Skin epidermis (tissue), 12 donors: ENCODE data around the gene OCIAD1.
"Not testable (repeated sequence)": the region's sequence is repeated elsewhere in the genome, so short reads cannot be mapped to it uniquely, and the experiment has no call there.

Source experiments
- H3K27ac ChIP-seq, 21 experiments: fragments of 200-600 bp; sonication (generic) in 11 of 21; one replicate each; pipeline ENCODE4 v1.5.0; 2020; ENCODE audit warnings: mild to moderate bottlenecking in 3 of 21, inconsistent platforms in 2 of 21, moderate library complexity in 2 of 21
- H3K4me3 ChIP-seq, 7 experiments: fragments of 200-600 bp; sonication (generic) in 2 of 7; one replicate each; pipeline ENCODE4 v1.5.0; 2020; ENCODE audit warnings: inconsistent platforms in 2 of 7, mild to moderate bottlenecking in 2 of 7, moderate library complexity in 1 of 7

Gene OCIAD1

DNA sequence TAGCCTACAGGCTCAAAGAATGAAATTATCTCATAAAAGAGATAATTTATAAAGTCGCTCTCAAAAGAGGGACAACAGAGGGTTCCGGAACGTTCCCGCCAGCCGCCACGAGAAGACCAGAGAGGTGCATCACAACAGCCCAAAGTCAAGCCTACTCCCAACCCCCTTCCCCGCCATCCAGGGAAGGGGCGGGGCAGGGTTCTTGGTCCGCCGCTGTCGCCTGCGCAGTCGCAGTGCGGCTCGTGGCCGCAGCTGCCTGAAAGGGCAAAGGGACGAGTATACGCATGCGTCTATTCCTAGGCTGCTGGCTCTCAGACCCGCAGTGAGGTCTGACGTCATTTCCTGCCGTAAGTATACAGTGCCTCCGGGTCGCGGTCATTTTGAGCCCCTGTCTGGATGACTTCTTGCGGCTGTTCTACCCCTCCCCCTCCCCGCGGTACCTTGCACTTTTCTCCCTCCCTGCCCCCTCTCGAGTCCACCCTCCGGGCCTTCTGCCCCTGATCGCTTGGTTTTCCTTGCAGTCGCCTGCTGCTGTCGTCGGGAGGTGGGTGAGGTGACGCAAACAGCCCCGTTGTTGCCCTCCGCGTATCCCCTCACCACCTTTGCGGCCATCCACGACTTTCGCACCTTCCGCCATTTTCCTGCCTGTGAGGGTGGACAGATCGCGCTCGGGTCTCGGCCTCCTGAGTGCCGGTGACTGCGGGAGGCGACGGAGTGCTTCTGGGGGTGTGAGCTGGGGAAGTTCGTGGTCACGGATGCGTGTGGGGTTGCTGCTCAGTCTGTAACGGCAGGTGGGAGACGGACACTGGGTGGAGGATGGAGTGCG lies at the start of gene OCIAD1:
OCIAD1 (plus strand) TSS at position 383 of the 826 bp plus-strand sequence. CDS start 1,537 bp downstream, outside the sequence.
- H3K4me3 ChIP-seq: peak within 1 kb of the TSS; percentile 64 to 97 (median 71)
- H3K27ac ChIP-seq: peak within 1 kb of the TSS; percentile 77 to 98 (median 94)

DNA sequence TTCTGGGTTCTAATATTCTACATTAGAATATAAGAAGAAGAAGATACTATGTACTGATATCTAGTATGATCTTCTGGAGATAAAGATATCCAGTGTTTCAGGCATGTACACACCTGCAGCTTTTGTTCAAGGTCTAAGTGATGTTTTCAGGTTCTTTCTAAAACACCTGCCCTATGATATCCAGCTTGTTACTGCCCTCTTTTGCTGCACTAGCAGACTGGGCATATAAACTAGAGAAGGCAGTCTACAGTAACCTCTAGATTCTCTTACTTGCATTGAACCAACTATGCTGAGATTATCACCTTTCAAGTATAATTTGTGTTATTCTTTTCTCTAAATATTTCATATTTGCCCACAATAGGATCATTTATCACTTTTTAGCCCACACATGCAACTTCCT lies 48.9 kb upstream of the OCIAD1 start:
- H3K27ac ChIP-seq: no peak overlapping the region
- H3K4me3 ChIP-seq: no peak overlapping the region

GRCh38 chr4:48785302-48785701 lies 45.6 kb upstream of the OCIAD1 start:
- Histone ChIP-seq H3K27ac (no peak overlapping the region), H3K4me3 (no peak overlapping the region)

- Histone ChIP-seq H3K27ac (no peak overlapping the region), H3K4me3 (no peak overlapping the region)
Observed at GRCh38 chr4:48786549-48786948, 44.3 kb upstream of the OCIAD1 start.

DNA sequence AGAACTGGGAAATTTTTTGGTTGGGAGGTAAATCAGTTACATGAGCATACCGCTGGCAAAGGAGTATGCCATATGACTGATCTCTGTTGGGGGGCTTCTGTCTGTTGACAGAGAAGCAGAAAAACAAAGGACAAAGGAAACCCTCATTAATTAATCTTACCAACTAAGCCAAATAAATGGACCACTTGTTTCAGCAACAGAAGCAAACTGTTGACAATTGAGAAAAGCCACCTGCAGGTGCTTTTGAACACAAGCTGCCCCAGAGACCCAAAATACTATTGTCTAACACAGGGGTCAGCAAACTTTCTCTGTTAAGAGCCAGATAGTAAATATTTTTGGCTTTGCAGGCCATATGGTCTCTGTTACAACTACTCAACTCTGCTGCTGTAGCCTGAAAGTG lies 43.8 kb upstream of the OCIAD1 start:
- Histone ChIP-seq H3K4me3 (no peak overlapping the region), H3K27ac (no peak overlapping the region)

- H3K4me3 ChIP-seq: no peak overlapping the region
- H3K27ac ChIP-seq: no peak overlapping the region
Observed at GRCh38 chr4:48790561-48790960, 40.3 kb upstream of the OCIAD1 start.

GRCh38 chr4:48791313-48791712 lies 39.6 kb upstream of the OCIAD1 start:
- no peak overlapping the region for H3K27ac ChIP-seq
- H3K4me3 ChIP-seq: no peak overlapping the region

- H3K4me3 ChIP-seq: no peak overlapping the region
- H3K27ac ChIP-seq: no peak overlapping the region
Observed at GRCh38 chr4:48792348-48793006, 38.4 kb upstream of the OCIAD1 start.

GRCh38 chr4:48795108-48795507 lies 35.8 kb upstream of the OCIAD1 start:
- no peak overlapping the region for H3K27ac ChIP-seq
- H3K4me3 ChIP-seq: no peak overlapping the region

DNA sequence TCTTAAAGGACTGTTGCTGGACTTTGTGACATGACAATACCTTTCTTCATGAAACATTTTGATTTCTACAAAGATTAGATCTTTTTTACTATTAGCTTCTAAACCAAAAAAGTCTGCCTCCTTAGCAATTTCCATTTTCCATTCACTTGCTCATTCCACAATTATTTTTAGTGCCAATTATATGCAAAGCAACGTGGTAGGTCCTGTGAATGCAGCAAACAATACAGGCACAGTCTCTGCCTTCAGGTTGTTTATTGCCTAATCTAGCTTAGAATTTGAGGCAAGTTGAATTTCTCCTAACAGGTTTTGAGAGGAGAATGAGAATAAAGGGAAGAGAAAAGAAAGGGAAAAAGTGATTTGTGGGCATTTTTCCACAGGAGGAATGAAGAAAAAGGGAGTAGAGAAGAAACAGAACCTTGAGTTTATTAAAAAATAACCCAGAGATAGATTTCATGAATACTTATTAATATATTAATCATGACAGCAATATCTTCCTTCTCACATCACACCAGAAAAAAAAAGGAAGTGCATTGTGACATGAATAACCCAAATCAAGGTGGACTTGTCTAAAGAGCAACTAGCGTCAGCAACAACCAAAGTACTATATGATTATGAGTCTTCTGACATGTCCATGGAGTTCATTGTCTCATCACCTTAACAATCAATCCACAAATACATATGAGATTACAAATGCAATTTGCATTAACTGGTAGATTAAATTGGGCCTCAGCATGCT lies 34.5 kb upstream of the OCIAD1 start:
- Histone ChIP-seq H3K4me3 (no peak overlapping the region), H3K27ac (no peak overlapping the region)

DNA sequence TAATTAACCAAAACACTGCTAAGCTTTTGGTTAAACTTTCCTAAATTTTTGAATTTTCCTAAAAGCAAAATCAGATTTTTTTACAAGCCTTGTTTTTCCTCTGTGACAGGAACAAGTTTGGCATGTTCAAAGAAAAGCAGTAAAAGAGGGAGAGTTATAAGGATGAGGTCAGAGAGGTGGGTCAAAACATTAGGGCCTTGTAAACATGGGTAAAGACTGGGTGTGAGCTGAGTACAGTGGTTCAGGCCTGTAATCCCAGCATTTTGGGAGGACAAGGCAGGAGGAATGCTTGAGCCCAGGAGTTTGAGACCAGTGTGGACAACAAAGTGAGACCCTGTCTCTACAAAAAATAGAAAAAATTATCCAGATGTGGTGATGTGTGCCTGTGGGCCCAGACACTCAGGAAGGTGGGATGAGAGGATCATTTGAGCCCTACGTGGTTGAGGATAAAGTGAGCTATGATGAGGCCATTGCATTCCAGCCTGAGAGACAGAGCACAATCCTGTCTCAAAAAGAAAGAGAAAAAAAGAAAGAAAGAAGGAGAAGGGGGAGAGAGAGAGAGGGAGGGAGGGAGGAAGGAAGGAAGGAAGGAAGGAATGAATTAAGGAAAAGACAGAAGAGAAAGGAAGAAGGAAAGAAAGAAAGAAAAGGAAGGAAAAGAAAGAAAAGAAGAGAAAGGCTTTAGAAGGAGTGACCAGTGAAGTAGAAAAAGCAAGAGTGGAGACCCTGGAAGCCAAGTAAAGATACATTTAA lies 33.8 kb upstream of the OCIAD1 start:
- H3K4me3 ChIP-seq: no peak overlapping the region
- H3K27ac ChIP-seq: no peak overlapping the region

DNA sequence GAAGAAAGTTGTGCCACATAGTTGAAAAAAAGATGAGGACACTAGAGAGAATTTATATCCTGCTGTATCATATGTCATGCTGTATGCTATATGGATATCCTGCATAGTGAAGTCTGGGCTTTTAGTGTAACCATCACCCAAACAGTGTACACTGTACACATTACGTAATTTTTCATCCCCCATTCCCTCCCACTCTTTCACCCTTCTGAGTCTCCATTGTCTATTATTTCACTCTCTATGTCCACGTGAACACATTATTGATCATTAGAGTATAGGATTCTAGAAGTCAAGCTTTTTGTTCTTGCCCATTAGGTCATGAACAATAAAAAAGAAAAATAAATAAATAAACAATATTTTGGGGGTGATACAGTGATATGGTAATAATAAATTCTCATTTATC lies 32.8 kb upstream of the OCIAD1 start:
- Histone ChIP-seq H3K27ac (no peak overlapping the region), H3K4me3 (no peak overlapping the region)

DNA sequence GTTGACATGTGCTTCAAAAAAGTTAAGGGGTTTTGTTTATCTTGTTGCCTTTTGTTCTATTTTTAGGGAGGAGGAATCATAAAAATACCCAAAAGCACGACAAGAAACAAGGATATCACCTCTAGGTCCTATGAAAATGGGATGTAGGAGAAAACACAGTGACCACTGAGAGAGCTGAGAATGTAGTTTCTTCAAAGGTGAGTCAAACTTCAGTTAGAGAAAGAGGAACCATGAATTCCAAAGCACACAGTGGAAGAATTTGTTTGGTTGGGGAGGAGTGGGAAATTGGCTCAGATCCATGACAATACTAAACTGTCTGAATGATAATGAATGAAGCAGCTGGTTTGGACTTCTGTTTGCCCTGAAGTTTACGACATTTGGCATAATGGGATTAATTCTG lies 31.7 kb upstream of the OCIAD1 start:
- no peak overlapping the region for H3K27ac ChIP-seq
- H3K4me3 ChIP-seq: no peak overlapping the region

GRCh38 chr4:48800155-48800554 lies 30.7 kb upstream of the OCIAD1 start:
- H3K4me3 ChIP-seq, H3K27ac ChIP-seq: not testable (repeated sequence)

GRCh38 chr4:48801016-48801715 lies 29.7 kb upstream of the OCIAD1 start:
- Histone ChIP-seq H3K4me3 (no peak overlapping the region), H3K27ac (peak overlapping the region in 3 of 21 experiments; percentile 4 to 34 (median 30))

DNA sequence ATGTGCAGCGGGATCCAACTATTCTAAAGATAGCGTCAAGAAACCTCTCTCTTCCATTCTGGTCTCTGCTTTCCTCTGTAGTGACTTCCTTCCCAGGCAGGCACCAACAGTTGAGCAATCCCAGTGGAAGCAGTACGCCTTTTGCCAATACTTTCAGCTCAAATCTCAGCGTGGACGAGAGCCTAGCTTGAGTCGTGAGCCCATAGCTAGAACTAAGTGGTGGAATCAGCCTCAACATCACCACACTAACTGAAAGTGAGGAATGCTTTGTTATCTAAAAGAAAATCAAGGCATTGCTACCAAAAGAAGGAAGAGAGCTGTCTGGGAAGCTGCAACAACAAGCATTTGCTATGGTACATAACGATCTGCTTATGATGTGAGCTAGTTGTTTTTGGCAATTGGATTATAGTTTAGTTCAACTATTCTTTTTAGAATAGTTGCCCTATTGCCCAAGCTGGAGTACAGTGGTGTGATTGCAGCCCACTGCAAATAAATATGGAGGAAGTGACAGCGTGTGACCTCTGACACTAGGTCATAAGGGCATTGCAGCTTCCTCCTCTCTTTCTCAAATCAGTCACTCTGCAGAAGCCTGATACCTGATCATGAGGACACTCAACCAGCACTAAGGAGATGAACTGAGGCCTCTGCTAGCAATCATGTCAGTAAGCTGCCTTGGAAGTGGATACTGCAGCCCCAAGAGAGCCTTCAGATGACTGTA lies 26.1 kb upstream of the OCIAD1 start:
- no peak overlapping the region for H3K27ac ChIP-seq

DNA sequence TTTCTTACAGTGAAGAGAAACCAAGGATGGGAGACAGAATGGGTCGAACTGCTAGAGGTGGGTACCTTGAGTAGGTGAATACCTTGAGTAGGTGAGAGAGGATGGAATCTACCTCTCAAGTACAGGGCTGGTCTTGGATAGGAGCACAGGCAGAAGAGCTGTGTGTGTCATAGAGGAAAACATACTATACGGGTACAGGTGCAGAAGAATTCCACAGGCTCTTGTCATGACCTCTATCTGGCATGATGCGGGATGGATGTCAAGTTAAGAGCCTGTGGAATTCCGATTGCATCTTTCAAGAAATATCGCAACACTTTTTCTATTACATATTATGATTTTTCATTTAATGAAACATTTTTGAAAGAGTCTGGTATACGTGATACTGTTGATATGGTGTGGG lies 18.0 kb upstream of the OCIAD1 start:
- no peak overlapping the region for H3K27ac ChIP-seq
- no peak overlapping the region for H3K4me3 ChIP-seq

More for the DNA sequence above, 26.1 kb upstream of the OCIAD1 start:
- H3K4me3 ChIP-seq: no peak overlapping the region

- Histone ChIP-seq H3K4me3 (no peak overlapping the region), H3K27ac (no peak overlapping the region)
Observed at GRCh38 chr4:48813964-48814363, 16.9 kb upstream of the OCIAD1 start.

DNA sequence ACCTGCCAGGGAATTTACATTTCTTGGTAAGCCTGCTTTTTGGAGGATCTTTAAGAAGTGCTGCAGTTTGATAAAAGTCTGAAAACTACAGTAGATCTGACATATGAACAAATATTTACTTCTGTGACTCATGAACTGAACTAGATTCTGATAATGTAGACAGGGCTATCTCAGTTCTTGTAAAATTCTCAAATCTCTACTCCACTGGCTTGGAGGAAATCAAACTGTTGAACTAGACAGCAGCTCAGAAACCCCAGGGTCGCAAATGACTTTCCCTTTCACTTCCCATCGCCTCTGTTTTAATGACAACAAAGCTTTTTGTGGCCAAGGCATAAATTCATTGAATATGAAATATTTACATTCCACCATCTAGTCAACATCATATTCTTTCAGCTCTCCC lies 15.4 kb upstream of the OCIAD1 start:
- H3K4me3 ChIP-seq: no peak overlapping the region
- no peak overlapping the region for H3K27ac ChIP-seq
